HG02885 (cell line): Measurements from ENCODE around the gene CABLES1.

Source experiments
- ATAC-seq: cut with Tn5 transposase; IDR thresholded peaks from one replicate; pipeline ENCODE4 v1.9.1; 2021; ENCODE audit warnings: mild to moderate bottlenecking; ENCODE audit not compliant: unreplicated experiment, poor library complexity

Gene CABLES1

DNA sequence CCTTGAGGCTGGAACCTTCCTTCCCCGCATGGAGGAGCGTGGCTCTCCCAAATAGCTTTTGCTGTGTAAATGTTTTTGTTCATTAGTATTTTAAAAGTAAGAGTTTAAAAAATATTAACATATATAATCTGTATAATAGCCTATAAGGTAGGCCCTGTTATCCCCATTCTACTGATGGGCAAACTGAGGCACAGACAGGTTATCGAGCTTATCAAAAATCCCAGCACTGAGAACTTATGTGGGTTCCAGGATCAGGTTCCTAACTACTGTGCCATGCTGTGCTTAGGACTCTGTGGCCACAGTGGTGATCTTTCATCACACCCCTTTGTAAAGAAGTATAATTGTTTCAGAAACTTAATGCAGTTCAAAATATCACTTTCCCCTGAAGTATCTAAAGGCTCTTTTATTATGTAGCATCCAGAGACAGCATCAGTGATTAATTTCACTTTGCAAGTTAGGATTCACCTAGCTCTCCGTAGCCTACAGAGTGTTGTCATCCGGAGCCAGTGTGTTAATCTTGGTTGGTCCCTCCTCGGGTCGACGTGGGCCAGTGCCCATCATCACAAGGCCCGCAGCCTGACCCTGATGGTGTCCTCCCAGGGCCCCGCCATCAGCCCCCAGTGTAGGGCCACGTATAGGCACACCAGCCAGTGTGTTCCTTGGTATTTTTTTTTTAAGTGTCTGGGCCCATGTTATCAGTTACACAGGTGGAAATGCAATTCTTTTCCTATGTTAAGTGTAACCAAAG, 28.7 kb downstream of the CABLES1 start:
- no peak for ATAC-seq

DNA sequence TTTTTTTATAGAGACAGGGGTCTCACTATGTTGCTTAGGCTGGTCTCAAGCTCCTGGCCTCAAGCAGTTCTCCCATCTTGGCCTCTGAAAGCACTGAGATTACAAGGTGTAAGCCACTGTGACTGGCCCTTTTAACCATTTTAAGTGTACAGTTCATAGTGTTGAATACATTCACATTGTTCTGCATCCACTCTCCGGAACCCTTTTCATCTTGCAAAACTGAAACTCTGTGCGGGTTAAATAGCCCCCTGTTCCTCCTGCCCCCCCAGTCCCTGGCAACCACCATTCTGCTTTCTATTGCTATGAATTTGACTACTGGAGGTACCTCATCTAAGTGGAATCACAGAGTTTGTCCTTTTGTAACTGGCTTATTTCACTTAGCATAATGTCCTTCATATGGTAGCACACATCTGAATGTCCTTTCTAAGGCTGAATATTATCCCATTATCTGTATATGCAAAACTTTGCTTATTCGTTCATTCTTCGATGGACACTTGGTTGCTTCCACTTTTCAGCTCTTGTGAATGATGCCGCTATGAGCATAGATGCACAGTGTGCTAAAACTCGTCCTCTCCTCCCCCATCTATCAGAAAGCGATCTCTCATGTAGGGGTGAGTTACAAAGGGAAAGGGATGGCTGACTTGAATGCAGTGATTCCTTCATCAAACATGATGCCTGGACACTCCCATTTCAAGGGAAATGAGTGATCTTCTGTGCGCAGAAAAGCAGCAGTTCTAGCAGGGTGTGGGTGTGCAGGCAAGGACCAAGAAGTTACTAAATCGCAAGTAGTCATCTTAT, 30.2 kb downstream of the CABLES1 start:
- no peak for ATAC-seq

DNA sequence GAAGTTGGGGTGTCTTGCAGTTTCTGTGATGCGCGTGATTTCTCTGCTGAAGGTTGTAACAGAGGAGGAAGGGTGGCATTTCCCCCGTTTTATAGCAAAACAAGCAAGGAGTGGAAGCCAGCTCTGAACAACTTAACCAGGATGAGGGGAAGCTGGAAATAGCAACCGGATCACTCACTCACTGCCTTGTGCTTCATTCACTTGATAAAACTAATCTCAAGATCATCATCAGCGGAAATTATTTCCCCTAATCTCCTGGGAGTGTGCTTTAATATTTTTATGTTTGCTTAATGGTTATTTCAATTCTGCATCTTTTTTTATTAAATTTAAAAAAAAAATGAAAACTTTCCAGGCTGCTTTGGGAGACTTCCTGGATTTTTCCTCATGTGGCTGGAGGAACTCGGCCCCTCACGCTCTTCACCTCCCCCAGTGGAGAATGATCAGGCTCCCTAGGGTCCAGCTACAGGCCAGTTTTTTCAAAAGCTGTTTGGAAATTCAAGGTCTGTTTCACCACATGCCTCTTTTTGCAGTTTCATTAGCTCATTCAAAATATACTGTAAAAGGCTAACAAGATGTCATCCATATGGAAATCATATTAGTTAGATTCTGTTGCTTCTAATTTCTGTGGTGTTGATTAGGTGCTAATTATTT, 31.7 kb downstream of the CABLES1 start:
- no peak for ATAC-seq

DNA sequence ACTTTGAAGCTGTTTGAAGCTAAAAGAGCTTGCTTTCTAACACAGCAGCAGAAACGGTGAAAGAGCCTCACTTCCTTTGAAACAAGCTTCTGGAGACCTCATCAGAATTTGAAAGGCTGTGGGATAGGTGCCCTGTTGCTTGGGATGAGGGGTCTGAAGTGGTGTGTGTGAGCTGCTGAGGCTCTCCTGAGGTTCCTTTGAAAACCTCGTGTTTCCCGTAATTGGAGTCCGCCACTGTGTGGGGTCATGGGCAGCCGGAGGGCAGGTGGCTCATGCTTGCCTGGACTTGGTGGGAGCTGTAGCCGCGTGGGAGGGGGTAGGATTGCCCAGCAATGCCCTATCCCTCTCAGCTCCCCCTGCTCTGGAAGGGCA, 34.4 kb downstream of the CABLES1 start:
- no peak for ATAC-seq

DNA sequence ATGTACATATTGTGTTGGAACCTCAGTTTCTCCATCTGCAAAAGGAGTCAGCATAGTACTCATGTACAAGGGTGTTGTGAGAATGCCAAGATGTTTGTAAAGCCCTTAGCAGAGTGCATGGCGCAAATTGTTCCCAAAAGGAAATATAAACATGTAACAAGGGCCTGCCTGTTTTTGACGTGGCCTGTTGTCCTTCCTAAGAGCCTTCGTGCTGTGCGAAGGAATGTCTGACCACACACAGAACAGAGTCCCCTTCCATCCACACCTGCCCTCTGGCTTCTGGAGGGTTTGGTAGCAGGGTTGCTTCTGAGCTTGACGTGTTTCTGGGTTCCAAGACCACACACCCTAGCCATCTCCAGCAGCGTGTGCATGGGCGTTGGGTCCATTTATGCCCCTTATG, 34.9 kb downstream of the CABLES1 start:
- no peak for ATAC-seq

DNA sequence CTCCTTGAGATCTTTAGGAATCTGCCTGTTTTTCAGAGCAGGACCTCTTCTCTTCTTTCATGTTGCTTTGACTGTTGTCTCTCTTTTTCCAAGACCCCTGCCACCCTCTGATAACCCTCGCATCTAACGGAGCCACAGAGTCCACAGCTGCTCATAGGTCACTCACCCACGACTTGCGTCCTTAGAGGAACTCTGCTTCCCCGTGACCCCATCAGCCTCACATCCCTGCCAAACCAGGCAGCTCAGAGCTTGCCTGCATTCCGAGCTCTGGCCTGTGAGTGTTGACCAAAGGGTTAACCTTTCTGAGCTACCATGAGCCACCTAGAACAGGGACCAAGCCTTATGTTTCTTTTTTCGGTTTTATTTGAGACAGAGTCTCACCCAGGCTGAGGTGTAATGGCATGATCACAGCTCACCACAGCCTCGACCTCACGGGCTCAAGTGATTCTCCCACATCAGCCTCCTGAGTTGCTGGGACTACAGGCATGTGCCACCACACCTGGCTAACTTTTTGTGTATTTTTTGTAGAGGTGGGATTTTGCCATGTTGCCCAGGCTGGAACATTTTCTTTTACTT, 36.4 kb downstream of the CABLES1 start:
- no peak for ATAC-seq

DNA sequence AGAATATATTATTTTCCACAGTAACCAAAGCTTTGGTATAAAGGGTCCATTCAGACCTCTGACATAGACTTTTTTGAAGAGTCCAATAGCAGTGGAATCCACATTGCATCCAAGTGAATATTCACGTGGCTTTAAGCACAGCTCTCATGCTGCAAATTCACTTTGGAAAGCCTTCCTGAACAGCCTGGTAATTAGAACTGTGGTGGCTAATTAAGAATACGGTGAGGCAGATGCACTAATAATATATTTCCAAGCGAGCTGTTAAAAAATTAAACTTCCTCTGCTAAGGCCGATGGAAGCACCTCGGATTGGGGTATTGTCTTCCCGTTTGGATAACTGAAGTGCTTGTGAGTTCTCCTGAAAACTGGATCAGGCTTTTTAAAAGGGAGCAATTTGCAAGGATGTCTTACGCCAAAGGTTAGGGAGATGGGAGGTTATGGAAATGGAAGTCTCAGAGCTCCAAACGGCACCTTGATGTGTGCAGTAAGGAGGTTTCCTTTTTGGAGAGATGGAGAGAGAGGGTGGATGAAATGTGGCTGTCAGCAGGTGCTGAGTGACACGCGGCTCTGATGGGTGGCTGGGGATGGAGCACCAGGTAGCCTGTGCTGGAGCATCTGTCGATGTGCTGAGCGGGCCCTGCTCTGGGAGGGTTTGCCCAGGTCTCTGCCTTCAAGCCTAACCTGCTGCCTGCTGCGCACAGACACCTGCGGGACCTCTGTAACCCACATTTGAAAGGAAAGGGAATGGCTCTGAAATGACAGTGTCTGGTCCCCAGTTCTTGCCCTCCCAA, 37.5 kb downstream of the CABLES1 start:
- ATAC-seq = no peak

DNA sequence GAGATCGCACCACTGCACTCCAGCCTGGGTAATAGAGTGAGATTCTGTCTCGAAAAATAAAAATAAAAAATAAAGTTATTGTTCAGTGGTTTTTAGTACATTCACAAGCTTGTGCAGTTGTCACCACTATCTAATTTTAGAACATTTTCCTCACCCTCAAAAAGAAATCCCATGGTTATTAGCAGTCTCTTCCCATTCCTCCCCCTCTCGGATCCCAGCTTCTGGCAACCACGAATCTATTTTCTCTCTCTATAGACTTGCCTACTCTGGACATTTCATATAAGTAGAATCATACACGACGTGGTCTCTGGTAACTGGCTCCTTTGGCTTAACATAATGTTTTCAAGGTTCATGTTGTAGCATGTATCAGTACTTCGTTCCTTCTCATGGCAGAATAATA, 38.6 kb downstream of the CABLES1 start:
- no peak for ATAC-seq

DNA sequence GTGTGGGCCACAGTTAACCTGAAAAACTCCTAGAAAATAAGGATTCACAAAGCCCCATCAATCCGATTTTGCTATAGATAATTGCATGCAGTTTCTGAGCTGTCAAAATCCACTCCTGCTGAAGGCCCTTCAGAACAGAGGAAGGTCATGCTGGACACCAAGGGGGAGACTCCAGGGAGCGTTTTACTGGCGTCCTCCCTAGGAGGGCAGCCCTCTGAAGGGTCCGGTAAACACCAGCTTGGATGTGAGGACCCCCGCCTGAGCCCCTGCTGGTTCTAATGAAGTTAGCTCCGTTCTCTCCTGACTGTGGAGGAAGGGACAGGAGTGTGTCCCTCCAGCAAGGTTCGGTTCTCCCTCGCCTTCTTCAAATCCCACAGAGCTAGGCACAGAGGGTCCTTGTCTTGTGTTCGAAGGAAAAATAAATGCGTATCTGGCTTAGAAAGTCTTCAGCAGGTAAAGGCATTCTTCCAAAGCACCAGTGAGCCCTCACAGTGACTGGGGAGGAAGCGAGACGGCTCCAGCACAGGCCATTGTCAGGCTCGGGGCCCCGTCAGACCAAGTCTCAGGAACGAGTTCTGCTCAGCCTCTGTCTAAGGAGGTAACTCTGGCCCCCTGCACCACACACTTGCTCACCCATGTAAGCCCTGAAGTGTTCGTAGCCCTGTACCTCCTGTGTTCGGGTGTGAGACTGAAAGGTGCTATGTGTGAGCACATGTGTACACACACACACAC, 41.6 kb downstream of the CABLES1 start:
- no peak for ATAC-seq

DNA sequence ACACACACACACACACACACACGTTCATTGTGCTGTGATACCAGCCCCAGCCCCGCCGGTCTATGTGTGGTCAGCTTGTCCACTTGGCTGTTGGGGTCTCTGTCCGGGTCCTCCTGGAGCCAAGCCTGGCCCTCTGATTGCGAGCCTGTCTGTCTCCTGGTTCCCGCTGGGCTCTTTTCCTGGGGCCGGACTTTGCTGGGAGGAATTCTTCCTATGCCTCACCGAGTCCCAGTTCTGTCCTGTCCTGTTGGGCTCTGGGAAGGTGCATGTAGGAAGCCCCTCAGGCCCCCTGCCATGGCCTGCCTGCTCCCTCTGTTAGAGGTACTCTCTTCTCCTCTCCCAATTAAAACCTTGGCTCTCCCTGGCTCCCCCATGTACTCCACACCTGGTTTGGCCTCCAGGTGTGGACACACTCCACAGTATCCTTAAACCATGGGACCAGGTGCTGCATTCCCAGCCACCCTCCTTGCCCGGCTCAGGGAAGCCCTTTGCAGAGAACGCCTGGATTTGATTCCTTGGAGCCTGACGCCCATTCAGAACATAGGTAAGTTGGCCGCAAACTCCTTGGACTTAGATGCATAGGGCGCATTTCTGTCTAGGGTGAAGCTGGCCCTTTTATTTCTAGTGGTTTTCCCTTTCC, 42.3 kb downstream of the CABLES1 start:
- no peak for ATAC-seq

DNA sequence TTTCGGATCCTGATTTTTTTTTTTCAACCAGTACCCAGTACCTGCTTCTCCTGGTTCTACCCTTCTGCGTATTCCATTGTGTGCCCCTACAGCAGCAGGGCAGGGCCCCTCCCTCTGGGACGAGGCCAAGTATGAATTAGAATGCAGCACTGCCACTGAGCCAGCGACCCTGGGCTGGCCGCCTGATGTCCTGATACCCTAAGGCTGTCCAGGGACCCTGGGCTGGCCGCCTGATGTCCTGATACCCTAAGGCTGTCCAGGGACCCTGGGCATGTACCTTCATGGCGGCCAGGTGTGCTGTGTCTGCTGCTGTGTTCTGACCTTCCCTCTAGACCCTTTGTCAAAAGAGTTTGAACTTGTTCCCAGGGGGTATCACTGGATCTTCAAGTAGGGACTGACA, 42.9 kb downstream of the CABLES1 start:
- ATAC-seq = no peak

DNA sequence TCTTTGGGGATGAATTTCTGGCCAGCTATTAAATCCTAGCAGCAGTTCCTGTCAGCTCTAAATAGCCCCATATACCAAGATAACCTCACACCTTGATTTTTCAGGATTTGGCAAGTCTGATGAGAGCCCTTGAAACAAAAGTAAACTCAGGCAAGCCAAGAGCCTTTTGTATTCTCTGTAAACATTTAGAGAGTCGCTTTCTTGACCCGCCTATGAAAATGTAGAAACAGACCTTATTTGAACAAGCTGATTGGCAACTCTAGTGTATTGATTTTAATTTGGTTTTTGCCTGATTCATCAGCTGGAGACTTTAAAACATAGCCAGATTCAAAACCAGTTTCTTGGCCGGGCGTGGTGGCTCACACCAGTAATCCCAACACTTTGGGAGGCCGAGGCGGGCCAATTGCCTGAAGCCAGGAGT, 43.4 kb downstream of the CABLES1 start:
- ATAC-seq = no peak

DNA sequence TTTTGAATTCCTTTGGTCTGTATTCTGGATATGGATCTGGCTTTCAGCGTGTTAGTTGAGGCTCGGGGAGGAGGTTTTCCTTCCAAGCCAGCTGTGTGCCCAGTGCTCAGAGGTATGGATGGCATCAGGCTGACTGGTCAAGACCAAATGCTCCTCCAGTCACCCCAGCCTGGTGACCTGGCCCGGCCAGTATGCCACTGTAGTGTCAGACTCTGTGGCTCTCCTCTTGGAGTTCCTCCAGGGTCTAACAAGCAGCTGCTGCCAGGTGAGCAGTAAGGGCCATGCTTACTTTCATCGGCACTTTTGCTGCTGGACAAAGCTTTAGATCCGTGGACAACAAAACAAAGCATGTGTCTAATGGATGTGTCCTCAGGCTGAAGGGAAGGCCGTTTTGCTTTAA, 44.1 kb downstream of the CABLES1 start:
- ATAC-seq = no peak

DNA sequence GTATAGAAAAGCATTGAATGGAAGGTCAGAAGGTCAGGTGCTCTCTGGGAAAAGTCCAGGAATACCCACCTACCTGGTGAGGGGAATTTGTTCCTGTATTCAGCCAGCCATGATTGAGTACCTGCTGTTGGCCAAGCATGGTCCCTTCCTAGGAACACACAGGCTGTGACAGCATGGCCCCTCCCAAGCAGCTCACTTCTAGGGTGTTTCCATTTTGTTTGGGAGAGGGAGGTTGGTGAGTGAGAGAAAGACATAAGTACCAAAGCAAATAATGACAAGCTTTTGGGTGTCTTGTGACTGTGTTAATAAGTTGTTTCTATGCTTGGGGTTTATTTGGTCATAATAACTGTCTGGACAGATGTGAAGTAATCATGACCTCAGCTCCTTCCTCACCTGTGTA, 46.3 kb downstream of the CABLES1 start:
- ATAC-seq = no peak

DNA sequence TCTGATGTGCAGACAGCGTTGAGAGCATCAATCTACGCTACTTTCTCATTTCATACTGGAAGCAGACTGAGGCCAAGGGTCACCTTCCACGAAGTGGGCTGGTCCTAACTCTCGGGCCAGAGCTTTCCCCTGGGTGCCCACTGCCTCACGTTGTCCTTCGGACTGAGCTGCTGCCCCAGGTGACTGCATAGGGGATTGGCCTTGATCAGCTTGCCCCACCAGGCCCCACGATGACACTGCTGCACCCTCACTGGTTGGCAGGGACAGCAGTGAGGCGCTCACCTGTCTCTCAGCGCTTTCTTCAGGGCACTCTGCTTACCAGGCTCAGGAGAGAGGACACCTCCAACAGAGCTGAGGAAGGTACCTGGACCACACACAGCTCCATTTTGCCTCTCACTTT, 47.3 kb downstream of the CABLES1 start:
- ATAC-seq = no peak

DNA sequence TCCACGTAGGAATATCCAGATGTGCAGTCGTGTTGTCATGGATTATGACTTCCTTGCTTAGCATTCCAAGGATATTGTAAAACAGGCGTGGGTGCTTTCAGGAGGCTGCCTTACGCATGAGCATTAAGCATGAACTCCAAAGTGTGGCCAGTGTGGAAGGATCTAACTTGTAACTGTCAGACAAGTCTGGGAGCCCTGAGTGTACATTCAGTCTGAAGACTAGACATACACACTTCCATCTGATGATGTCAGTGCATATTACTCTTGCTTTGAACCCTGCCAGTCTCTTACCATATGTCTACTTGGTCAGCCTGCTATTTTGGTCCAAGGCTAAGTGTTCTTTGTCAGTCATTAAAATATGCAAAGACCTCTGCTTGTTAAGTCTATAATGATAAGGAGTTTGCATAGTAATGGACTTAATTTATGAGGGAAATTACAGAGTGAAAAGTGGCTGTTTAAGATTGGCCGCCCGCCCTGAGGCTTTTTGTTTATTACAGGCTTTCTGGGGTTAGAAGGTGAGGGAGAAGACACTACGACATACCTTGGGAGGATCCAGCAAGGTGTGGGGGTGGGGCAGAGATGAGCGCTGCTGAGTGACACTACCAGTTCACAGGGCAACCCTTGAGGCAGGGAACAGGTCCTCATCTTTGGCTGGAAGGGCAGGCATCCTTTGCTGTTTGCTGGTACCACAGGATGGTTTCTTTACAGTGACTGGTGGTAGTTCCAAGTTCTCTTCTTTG, 48.3 kb downstream of the CABLES1 start:
- ATAC-seq = no peak

DNA sequence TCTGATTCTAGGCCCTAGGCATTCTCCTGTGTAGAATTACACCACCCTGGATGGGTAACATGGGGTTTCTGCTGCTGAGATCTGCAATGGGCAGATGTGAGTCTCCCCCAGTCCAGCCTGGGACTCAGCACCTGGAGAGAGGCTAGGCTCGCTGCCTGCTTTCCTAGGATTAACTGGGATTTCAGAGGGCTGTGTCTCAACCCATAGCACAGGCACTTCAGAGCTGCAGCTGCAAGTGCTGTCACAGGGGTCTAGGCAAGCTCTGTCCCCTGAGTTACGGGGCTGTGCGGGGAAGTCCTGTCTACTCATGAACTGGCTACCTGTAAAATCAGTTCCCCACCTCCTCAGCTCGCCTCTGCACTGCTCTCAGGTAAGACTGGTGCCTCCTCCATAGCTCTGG, 51.5 kb downstream of the CABLES1 start:
- no peak for ATAC-seq

DNA sequence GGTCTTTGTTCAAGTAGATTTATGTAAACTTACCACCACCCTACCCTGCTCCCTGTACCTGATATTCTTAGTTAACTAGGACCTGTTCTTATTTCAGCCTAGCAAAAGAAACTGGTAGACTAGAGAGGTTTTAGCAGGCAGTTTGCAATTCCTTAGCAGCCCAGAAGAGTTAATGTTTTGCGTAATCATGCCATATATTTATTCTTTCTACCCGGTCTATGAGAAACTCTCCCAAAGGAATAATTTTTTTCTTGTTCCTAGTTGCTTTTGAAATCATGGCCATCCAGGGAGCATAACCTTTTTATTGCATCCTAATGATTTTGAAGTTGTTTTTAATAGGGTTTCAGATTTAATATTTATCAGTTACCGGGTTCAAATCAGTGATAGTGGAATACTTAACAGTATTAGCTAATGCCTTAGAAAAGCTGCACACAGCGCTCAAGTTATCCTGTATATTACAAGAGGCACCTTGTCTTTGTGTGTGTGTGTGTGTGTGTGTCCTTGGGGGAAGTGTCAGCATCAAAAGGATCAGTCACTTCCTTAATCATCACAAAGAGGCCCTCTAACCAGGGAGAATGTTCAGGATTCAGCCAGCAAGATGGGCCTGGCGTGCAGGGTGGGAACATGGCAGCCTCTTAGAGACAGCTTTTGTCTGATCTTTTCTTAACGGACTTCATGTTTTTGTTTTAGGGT, 52.9 kb downstream of the CABLES1 start:
- no peak for ATAC-seq
